ENCODE data around the gene LRP1.

LRP1 gene

GRCh38 chr12:57195611-57196371 is 67.5 kb downstream of the LRP1 start:
- DNase-seq (ENCODE audit: extremely low read depth, low read depth), result no peak
- no peak for TF ChIP-seq CTCF (IDR thresholded peaks at IDR 0.05; ENCODE audit: low read depth, low read length)

- TF ChIP-seq CTCF (IDR thresholded peaks at IDR 0.05; ENCODE audit: low read depth, low read length), result no peak
Observed at GRCh38 chr12:57196439-57196838, 68.2 kb downstream of the LRP1 start.

GRCh38 chr12:57196956-57197355 is 68.7 kb downstream of the LRP1 start:
- no peak for TF ChIP-seq CTCF (IDR thresholded peaks at IDR 0.05; ENCODE audit: low read depth, low read length)
- DNase-seq (ENCODE audit: extremely low read depth, low read depth), result no peak

More at GRCh38 chr12:57196439-57196838, 68.2 kb downstream of the LRP1 start:
- DNase-seq (ENCODE audit: extremely low read depth, low read depth), result no peak

GRCh38 chr12:57198329-57198728 is 70.0 kb downstream of the LRP1 start:
- DNase-seq (ENCODE audit: extremely low read depth, low read depth), result no peak
- TF ChIP-seq CTCF (IDR thresholded peaks at IDR 0.05; ENCODE audit: low read depth, low read length), result no peak

- TF ChIP-seq CTCF (IDR thresholded peaks at IDR 0.05; ENCODE audit: low read depth, low read length), result no peak
- no peak for DNase-seq (ENCODE audit: extremely low read depth, low read depth)
Observed at GRCh38 chr12:57199191-57199590, 70.9 kb downstream of the LRP1 start.

- TF ChIP-seq CTCF (IDR thresholded peaks at IDR 0.05; ENCODE audit: low read depth, low read length), result no peak
- DNase-seq (ENCODE audit: extremely low read depth, low read depth), result no peak
Observed at GRCh38 chr12:57200497-57200896, 72.2 kb downstream of the LRP1 start.

GRCh38 chr12:57201219-57201618 is 72.9 kb downstream of the LRP1 start:
- no peak for TF ChIP-seq CTCF (IDR thresholded peaks at IDR 0.05; ENCODE audit: low read depth, low read length)
- no peak for DNase-seq (ENCODE audit: extremely low read depth, low read depth)

Data from AG09319 (cell line).